Activated naive CD8-positive, alpha-beta T cell treated with anti-CD3 and anti-CD28 coated beads for 36 hours (primary cell): Measurements from ENCODE around the gene TSPAN15. TPM values are rescaled to one million over a fixed set of nuclear protein-coding genes. Genes with fewer than 3 reads are reported as not detected.
A peak's percentile ranks its signal among the peaks of the same experiment; 100 is the strongest.

Experiments
- DNase-seq: peaks from one replicate; pipeline ENCODE4 v3.0.0; 2021
- H3K27ac Mint-ChIP-seq: one replicate; pipeline ENCODE4 v1.8.0; 2022; ENCODE audit warnings: mild to moderate bottlenecking, moderate library complexity, mixed read lengths
- H3K27me3 Mint-ChIP-seq: one replicate; pipeline ENCODE4 v1.8.0; 2022; ENCODE audit warnings: mild to moderate bottlenecking, mixed read lengths
- H3K36me3 Mint-ChIP-seq: one replicate; pipeline ENCODE4 v1.8.0; 2021; ENCODE audit warnings: mild to moderate bottlenecking, mixed read lengths
- H3K4me1 Mint-ChIP-seq: one replicate; pipeline ENCODE4 v1.8.0; 2021; ENCODE audit warnings: mixed read lengths
- H3K4me3 Mint-ChIP-seq: one replicate; pipeline ENCODE4 v1.8.0; 2022; ENCODE audit warnings: mild to moderate bottlenecking, moderate library complexity, mixed read lengths
- H3K9me3 Mint-ChIP-seq: one replicate; pipeline ENCODE4 v1.8.0; 2022; ENCODE audit warnings: mixed read lengths
- total RNA-seq, 2 experiments: library from RNA; stranded (reverse); gene quantifications; one replicate each; pipeline ENCODE4 v1.2.3, GENCODE V29; 2021

TSPAN15 gene
- total RNA-seq: under 1 TPM; 0.60 to 0.66 TPM

- peak; percentile 82 for DNase-seq
- Mint-ChIP-seq H3K9me3 (no peaks in the 10 kb centered on the region), H3K4me1 (peaks cover 5% of the 10 kb centered on the region), H3K27me3 (peaks cover 12% of the 10 kb centered on the region), H3K4me3 (peak within 1 kb of the TSS; percentile 82), H3K27ac (no peak within 1 kb of the TSS), H3K36me3 (no peaks in the 10 kb centered on the region)
Observed at GRCh38 chr10:69451209-69451783, at the start of gene TSPAN15. Gene TSPAN15, plus strand, starts transcription at chr10:69451465. Its CDS starts 130 bp downstream, at chr10:69451595.

DNA sequence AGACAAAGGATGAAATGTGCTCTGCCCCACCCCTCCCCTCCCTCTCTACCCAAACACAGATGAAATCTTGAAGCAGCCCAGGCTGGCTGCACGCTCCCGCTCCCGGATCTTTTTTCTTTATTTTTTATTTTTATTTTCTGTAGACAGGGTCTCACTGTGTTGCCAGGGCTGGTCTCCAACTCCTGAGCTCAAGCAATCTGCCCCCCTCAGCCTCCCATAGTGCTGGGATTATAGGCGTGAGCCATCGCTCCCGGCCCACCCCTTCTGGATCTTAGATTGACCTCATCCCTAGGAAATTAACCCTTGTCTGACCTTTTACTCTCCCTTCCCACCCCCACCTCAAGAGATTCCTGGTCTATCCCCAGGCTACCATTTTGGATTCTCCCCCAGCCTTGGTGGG lies 48.9 kb upstream of the TSPAN15 start:
- no peak for DNase-seq
- no peaks in the 10 kb centered on the region for H3K9me3 Mint-ChIP-seq
- H3K27ac Mint-ChIP-seq: no peak overlapping the region
- no peaks in the 10 kb centered on the region for H3K27me3 Mint-ChIP-seq
- H3K36me3 Mint-ChIP-seq: peaks cover 31% of the 10 kb centered on the region
- H3K4me3 Mint-ChIP-seq: no peak overlapping the region
- peaks cover 4% of the 10 kb centered on the region for H3K4me1 Mint-ChIP-seq

DNA sequence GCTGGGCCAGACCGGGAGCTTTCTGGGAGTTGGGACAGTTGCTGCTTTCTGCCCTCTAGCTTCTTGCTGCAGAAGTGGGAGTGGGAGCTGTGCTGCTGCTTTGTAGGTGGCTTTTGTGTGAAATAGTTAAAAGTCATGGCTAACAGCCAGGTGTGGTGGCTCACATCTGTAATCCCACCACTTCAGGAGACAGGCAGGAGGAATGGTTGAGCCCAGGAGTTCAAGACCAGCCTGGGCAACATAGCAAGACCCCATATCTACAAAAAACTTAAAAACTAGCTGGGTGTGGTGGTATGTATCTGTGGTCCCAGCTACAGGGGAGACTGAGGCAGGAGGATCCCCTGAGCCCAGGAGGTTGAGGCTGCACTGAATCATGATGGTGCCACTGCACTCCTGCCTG lies 48.2 kb upstream of the TSPAN15 start:
- Mint-ChIP-seq H3K27ac (no peak overlapping the region), H3K4me1 (peaks cover 6% of the 10 kb centered on the region), H3K36me3 (peaks cover 31% of the 10 kb centered on the region), H3K27me3 (no peaks in the 10 kb centered on the region), H3K4me3 (no peak overlapping the region), H3K9me3 (no peaks in the 10 kb centered on the region)
- DNase-seq: no peak

DNA sequence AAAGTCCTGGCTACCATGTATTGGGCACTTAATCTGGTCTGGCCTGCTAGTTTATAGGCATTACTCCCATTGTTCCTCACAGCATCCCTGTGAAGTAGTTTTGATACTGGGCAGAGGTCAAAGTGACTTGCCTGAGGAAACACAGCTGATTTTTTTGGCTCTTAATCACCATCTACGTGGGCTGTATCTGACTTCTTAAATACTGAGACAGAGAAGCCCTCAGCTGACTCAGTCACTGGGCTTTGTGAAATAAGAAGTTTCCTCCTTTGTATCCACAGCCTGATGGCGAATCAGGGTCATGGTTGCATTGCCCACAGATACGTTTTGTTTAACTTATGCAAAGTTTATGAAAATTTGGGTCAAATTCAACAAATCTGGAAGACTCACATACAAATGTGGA lies 47.7 kb upstream of the TSPAN15 start:
- H3K9me3 Mint-ChIP-seq: no peaks in the 10 kb centered on the region
- H3K4me3 Mint-ChIP-seq: no peak overlapping the region
- no peak for DNase-seq
- no peak overlapping the region for H3K27ac Mint-ChIP-seq
- no peaks in the 10 kb centered on the region for H3K27me3 Mint-ChIP-seq
- H3K36me3 Mint-ChIP-seq: peaks cover 30% of the 10 kb centered on the region
- H3K4me1 Mint-ChIP-seq: peaks cover 9% of the 10 kb centered on the region

DNA sequence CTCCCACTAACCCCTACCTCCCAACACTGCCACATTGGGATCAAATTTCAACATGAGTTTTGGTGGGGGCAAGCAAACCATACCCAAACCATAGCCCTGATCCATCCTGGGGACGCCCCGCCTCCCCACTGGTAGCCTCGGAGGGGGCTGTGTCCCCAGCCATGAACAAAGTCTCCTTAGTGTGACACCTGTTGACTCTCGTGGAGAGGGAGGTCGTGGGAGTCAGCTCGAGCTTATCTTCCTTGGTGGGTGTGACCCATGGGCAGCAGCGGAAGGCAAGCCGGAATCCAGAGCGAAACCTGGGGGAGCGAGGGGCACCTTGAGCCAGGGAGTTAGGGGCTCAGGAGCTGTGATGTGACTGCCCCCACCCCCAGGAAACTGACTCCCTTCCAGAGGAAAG lies 46.5 kb upstream of the TSPAN15 start:
- H3K4me1 Mint-ChIP-seq: peaks cover 12% of the 10 kb centered on the region
- H3K4me3 Mint-ChIP-seq: no peak overlapping the region
- H3K9me3 Mint-ChIP-seq: no peaks in the 10 kb centered on the region
- H3K27me3 Mint-ChIP-seq: no peaks in the 10 kb centered on the region
- DNase-seq: no peak
- peaks cover 25% of the 10 kb centered on the region for H3K36me3 Mint-ChIP-seq
- peak overlapping the region; percentile 1 for H3K27ac Mint-ChIP-seq

- Mint-ChIP-seq H3K27me3 (no peaks in the 10 kb centered on the region), H3K4me3 (no peak overlapping the region), H3K36me3 (peaks cover 25% of the 10 kb centered on the region), H3K4me1 (peaks cover 12% of the 10 kb centered on the region), H3K27ac (no peak overlapping the region), H3K9me3 (no peaks in the 10 kb centered on the region)
- DNase-seq: no peak
Observed at GRCh38 chr10:69405221-69405620, 46.0 kb upstream of the TSPAN15 start.

DNA sequence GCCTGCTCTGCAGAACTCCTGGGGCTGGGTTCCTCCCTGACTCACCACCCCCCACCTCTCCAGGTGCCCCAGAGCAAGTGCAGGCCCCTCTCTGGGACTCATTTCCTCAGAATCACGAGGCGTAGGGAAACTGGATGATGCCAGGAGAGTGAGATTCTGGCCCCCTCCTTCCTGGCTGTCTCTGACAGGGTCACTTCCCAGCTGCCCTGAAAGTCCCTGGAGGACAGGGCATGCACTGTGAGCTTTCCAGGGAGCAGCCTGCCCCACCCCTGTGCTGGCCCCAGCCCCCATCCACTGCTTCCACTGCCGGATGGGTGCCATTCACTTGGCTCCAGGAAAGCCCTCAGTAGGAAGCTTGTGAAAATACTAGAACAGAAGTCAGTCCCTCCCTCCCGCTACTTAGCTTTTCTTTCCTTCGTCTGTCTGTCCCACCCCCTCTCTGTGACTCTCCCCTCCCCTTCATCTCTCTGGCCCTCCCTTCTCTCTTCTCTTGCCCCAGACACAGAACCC lies 44.9 kb upstream of the TSPAN15 start:
- no peak for DNase-seq
- Mint-ChIP-seq H3K36me3 (peaks cover 25% of the 10 kb centered on the region), H3K4me1 (peaks cover 12% of the 10 kb centered on the region), H3K27me3 (no peaks in the 10 kb centered on the region), H3K27ac (peak overlapping the region; percentile 36), H3K4me3 (no peak overlapping the region), H3K9me3 (no peaks in the 10 kb centered on the region)

DNA sequence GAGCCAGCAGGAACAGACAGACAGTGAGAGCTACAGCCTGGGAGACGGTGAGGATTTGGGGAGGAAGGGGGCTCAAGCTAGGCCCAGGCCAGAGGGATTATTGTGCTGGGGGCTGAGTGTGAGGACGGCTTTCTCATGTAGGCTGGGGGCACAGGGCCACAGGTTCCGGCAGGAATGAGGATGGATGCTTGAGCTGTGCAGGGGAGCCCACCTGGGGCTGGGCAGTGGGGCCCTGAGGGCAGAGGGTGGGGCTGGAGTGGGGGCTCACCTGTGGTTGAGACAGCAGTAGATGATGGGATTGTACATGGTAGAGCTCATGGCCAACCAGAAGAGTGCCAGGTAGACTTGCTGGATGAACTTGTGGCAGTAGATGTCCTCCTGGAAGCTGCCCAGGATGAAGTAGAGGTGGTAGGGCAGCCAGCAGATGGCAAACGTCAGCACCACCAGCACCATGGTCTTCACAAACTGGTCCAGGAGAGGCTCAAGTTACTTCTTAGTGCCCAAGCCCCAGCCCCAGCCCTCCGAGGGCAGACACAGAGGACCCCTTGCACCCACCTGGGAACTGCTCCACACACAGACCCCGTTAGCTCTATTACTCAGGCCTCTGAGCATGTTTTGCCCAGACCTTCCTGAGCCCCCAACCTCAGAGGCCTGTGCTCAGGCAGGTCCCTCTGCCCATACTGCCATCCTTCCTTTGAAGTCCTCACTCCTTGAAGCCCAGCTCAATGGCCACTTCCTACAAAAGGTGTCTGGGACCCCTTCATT lies 44.3 kb upstream of the TSPAN15 start:
- H3K27me3 Mint-ChIP-seq: no peaks in the 10 kb centered on the region
- H3K9me3 Mint-ChIP-seq: no peaks in the 10 kb centered on the region
- DNase-seq: no peak
- peak overlapping the region; percentile 13 for H3K27ac Mint-ChIP-seq
- H3K4me3 Mint-ChIP-seq: no peak overlapping the region
- peaks cover 19% of the 10 kb centered on the region for H3K36me3 Mint-ChIP-seq
- H3K4me1 Mint-ChIP-seq: peaks cover 12% of the 10 kb centered on the region

DNA sequence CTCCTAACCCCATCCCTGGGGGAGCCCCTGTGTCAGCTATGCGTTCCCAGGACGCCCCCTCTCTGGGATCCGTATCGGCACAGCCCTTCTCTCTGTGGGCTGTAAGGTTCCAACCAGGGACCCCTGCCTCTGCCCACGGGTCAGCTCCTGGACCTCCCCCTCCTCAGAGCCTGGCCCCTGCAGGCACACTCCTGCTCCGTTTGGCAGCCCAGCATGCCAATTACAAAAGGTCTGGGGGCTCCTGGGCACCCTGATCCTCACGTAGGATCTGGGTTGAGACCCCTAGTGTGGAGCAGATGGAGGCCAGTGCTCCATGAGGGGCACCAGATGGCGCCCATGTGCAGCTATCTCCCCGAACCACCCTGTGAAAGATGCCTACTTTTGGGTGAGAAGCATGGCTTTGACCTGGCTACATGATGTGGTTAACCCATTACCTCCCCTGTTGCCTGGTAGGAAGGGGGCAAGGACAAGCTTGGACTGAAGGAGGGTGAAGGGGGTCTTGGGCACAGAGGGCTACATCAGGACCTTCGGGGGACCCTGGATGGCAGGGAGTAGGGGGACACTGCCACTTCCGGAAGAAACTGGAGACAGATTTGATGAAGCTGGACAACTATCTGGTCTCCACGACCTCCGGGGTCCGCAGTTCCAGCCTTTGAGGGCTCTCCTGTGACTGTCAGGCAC lies 43.5 kb upstream of the TSPAN15 start:
- H3K9me3 Mint-ChIP-seq: no peaks in the 10 kb centered on the region
- no peak overlapping the region for H3K4me3 Mint-ChIP-seq
- no peak overlapping the region for H3K27ac Mint-ChIP-seq
- peaks cover 12% of the 10 kb centered on the region for H3K4me1 Mint-ChIP-seq
- H3K27me3 Mint-ChIP-seq: no peaks in the 10 kb centered on the region
- peaks cover 13% of the 10 kb centered on the region for H3K36me3 Mint-ChIP-seq
- no peak for DNase-seq

GRCh38 chr10:69408318-69409175 lies 42.7 kb upstream of the TSPAN15 start:
- peak overlapping the region; percentile 48 for H3K4me3 Mint-ChIP-seq
- peaks cover 6% of the 10 kb centered on the region for H3K36me3 Mint-ChIP-seq
- H3K4me1 Mint-ChIP-seq: peaks cover 14% of the 10 kb centered on the region
- H3K9me3 Mint-ChIP-seq: no peaks in the 10 kb centered on the region
- peak overlapping the region; percentile 74 for H3K27ac Mint-ChIP-seq
- peak; percentile 88 for DNase-seq
- H3K27me3 Mint-ChIP-seq: no peaks in the 10 kb centered on the region

- H3K27ac Mint-ChIP-seq: peak overlapping the region; percentile 74
- H3K4me3 Mint-ChIP-seq: no peak overlapping the region
- no peaks in the 10 kb centered on the region for H3K9me3 Mint-ChIP-seq
- no peak for DNase-seq
- peaks cover 14% of the 10 kb centered on the region for H3K4me1 Mint-ChIP-seq
- no peaks in the 10 kb centered on the region for H3K27me3 Mint-ChIP-seq
- peaks cover 2% of the 10 kb centered on the region for H3K36me3 Mint-ChIP-seq
Observed at GRCh38 chr10:69409176-69409495, 42.1 kb upstream of the TSPAN15 start.

DNA sequence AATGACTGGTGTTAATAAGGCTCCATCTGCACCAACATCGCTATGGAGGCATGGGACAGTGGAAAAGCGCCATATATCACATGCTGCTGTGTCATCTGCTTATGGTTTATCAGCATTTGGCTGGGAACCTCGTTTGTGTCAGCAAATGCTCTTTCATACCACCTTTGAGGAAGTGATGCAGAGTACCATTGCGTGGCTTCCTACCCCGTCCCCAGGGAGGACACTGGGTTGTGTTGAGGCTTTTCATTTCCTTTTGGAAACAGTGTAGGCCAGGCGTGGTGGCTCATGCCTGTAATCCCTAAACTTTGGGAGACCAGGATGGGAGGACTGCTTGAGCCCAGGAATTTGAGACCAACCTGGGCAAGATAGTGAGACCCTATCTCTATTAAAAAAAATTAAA lies 41.3 kb upstream of the TSPAN15 start:
- no peak overlapping the region for H3K27ac Mint-ChIP-seq
- H3K4me1 Mint-ChIP-seq: peaks cover 14% of the 10 kb centered on the region
- H3K36me3 Mint-ChIP-seq: peaks cover 2% of the 10 kb centered on the region
- H3K4me3 Mint-ChIP-seq: no peak overlapping the region
- no peak for DNase-seq
- H3K27me3 Mint-ChIP-seq: no peaks in the 10 kb centered on the region
- H3K9me3 Mint-ChIP-seq: no peaks in the 10 kb centered on the region

DNA sequence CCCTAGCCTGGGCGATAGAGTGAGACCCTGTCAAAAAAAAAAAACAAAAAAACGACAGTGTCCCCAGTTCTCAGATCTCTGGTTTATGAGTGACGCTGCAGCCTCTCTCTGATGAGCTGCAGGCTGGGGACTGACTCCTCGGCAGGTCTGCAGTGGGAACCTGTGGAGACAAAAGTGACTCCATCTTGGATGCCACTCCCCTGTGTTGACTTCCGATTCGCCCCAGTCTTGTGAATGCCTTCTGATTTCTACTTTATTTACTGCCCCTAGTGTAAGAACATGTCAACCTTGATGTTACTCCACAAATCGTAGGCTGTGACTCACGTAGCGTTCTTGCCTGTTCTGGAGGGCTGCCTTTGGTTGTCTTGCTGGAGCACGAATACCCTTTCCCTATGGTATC lies 40.8 kb upstream of the TSPAN15 start:
- H3K27ac Mint-ChIP-seq: no peak overlapping the region

GRCh38 chr10:69411476-69411875 lies 39.8 kb upstream of the TSPAN15 start:
- Mint-ChIP-seq H3K4me3 (no peak overlapping the region), H3K9me3 (no peaks in the 10 kb centered on the region), H3K27me3 (no peaks in the 10 kb centered on the region), H3K4me1 (peaks cover 13% of the 10 kb centered on the region), H3K36me3 (peaks cover 2% of the 10 kb centered on the region), H3K27ac (no peak overlapping the region)
- no peak for DNase-seq

More for the DNA sequence above, 40.8 kb upstream of the TSPAN15 start:
- Mint-ChIP-seq H3K4me1 (peaks cover 14% of the 10 kb centered on the region), H3K36me3 (peaks cover 2% of the 10 kb centered on the region), H3K4me3 (no peak overlapping the region), H3K9me3 (no peaks in the 10 kb centered on the region), H3K27me3 (no peaks in the 10 kb centered on the region)
- no peak for DNase-seq
